ENCODE measurements around the gene CDYL2.
"Not testable (repeated sequence)": the region's sequence is repeated elsewhere in the genome, so short reads cannot be mapped to it uniquely, and the experiment has no call there.

CDYL2 gene

DNA sequence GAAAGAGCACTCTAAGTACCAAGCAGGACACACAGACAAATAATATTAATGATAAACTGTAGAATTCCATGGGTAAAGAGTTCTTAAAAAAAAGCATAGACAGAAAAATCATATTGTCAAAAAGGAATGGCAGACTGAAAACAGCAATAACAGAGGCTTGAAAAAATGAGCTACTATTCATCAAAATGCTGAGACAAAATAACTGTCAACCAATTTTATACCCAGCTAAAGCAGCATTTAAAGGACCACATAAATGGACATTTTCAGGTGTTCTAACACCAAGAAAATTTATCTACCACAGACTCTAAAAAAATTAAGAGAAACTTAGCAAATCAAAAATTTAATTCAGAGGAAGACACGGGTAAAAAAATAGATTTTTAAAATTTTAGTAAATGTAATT, 144.5 kb downstream of the CDYL2 start:
- TF ChIP-seq, protein P1, sequence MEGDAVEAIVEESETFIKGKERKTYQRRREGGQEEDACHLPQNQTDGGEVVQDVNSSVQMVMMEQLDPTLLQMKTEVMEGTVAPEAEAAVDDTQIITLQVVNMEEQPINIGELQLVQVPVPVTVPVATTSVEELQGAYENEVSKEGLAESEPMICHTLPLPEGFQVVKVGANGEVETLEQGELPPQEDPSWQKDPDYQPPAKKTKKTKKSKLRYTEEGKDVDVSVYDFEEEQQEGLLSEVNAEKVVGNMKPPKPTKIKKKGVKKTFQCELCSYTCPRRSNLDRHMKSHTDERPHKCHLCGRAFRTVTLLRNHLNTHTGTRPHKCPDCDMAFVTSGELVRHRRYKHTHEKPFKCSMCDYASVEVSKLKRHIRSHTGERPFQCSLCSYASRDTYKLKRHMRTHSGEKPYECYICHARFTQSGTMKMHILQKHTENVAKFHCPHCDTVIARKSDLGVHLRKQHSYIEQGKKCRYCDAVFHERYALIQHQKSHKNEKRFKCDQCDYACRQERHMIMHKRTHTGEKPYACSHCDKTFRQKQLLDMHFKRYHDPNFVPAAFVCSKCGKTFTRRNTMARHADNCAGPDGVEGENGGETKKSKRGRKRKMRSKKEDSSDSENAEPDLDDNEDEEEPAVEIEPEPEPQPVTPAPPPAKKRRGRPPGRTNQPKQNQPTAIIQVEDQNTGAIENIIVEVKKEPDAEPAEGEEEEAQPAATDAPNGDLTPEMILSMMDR (IDR thresholded peaks at IDR 0.05; ENCODE audit: low read depth, low read length, missing control alignments): no peak
- no peak for DNase-seq
- Histone ChIP-seq H3K27ac (no peak overlapping the region), H3K36me3 (replicated peaks) (no peaks in the 10 kb centered on the region), H3K27me3 (replicated peaks) (no peaks in the 10 kb centered on the region), H3K4me3 (ENCODE audit: low read depth, low read length) (no peak overlapping the region)
- in situ Hi-C loops (cut with HindIII; ENCODE audit: low pct_ligation_motif_present, low sequenced_read_pairs): no loop called here

DNA sequence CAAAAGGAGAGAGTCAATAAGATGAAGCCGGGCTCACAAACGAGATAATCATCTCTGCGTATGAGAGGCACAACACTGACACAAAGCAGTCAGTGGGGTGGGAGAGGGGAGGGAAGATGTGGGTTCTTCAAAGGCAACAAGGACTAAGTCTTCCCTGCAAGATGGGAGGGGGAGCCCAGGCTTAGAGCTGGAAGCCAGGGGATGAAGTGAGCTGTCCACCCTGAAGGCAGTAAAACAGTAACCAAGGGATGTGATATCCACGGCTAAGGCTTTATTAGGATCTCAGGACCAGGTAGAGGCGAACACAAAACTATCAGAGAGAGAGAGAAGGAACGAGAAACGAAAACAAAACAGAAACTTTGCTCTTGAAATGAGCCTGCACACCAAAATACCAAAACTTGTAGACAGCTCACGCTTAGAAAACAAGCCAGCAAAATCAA, 147.7 kb downstream of the CDYL2 start:
- Histone ChIP-seq H3K27me3 (replicated peaks) (no peaks in the 10 kb centered on the region), H3K4me3 (ENCODE audit: low read depth, low read length) (no peak overlapping the region), H3K36me3 (replicated peaks) (no peaks in the 10 kb centered on the region), H3K27ac (no peak overlapping the region)
- TF ChIP-seq, protein P1 (IDR thresholded peaks at IDR 0.05; ENCODE audit: low read depth, low read length, missing control alignments): no peak
- in situ Hi-C loops (cut with HindIII; ENCODE audit: low pct_ligation_motif_present, low sequenced_read_pairs): no loop called here
- no peak for DNase-seq

DNA sequence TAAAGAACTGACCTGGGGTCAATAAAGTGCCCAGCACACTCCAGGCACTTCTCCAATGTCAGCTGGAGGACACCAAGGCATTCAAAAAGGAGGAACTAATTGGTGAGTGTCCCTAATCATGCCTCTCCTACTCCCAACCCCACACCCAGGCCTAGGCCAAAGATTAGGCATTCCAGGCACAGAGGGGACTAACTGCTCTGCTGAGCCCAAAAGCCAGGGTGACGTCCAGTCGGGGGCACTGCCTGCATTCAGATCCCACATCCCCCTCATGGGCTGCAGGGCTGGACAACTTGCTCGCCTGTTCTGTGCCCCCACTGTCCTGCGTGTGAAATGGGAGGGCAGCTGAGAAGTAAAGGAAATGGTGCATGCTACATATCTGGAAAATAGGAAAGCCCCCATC, 148.2 kb downstream of the CDYL2 start:
- H3K36me3 ChIP-seq (replicated peaks): no peaks in the 10 kb centered on the region
- H3K4me3 ChIP-seq (ENCODE audit: low read depth, low read length): no peak overlapping the region
- H3K27me3 ChIP-seq (replicated peaks): no peaks in the 10 kb centered on the region
- in situ Hi-C loops (cut with HindIII; ENCODE audit: low pct_ligation_motif_present, low sequenced_read_pairs): no loop called here
- TF ChIP-seq, protein P1 (IDR thresholded peaks at IDR 0.05; ENCODE audit: low read depth, low read length, missing control alignments): no peak
- no peak overlapping the region for H3K27ac ChIP-seq
- DNase-seq: no peak

DNA sequence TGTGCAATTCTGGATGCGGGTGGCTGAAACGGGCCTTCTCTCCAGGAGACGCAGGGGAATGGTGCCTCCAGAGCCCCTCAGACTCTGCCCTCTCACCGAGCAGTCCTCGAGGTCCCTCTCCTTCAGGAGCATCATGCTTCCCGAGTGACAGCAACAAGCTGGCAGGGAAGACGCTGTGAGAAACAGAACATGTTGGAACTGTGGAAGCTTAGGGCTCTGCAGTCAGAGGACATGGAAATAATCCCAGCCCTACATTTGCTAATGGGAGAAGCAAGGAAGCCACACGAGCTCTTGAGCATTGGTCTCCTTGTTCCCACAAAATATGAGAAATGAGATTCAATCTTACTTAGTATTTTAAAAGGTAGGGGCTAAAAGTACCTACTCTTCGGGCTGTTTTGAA, 148.6 kb downstream of the CDYL2 start:
- H3K27me3 ChIP-seq (replicated peaks): no peaks in the 10 kb centered on the region
- TF ChIP-seq, protein P1 (IDR thresholded peaks at IDR 0.05; ENCODE audit: low read depth, low read length, missing control alignments): no peak
- DNase-seq: no peak
- no peaks in the 10 kb centered on the region for H3K36me3 ChIP-seq (replicated peaks)
- in situ Hi-C loops (cut with HindIII; ENCODE audit: low pct_ligation_motif_present, low sequenced_read_pairs): no loop called here
- no peak overlapping the region for H3K27ac ChIP-seq
- H3K4me3 ChIP-seq (ENCODE audit: low read depth, low read length): no peak overlapping the region

DNA sequence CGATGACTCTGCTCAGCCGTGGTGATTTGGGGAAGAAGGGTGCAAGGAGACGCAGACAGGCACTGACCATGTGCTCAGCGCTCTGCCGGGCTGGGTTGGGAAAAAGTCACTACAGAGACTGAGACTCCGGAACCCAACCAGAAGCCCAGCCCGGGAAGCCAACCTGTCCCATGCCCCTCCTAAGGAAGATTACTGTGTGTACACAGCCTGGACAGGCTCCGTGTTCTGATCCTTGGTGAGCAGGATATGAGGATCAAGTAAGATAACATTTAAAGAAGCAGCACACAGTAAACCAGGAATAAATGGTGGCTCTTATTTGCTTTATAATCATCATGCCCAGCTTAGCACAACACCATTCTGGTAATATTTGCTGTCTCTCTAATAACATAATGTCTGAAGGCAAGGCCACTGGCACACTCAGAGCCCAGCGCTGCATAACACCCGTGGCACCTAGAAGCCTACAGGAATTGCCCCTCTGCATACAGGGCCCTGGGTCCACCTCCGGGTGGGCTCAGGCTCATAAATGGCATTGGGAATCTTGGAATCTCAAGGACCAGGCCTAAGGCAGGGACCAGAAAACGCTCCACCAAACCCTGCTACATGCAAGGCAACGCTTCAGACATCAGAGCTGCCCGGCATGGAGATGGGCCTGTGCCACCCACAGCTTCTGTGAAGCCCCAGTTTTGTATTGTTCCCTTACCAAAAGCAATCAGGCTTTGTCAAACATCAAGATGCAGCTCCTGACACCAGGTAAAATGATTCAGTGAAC, 150.1 kb downstream of the CDYL2 start:
- TF ChIP-seq, protein P1 (IDR thresholded peaks at IDR 0.05; ENCODE audit: low read depth, low read length, missing control alignments): no peak
- Histone ChIP-seq H3K27me3 (replicated peaks) (no peaks in the 10 kb centered on the region), H3K27ac (no peak overlapping the region), H3K36me3 (replicated peaks) (no peaks in the 10 kb centered on the region), H3K4me3 (ENCODE audit: low read depth, low read length) (no peak overlapping the region)
- DNase-seq: no peak
- in situ Hi-C loops (cut with HindIII; ENCODE audit: low pct_ligation_motif_present, low sequenced_read_pairs): no loop called here

DNA sequence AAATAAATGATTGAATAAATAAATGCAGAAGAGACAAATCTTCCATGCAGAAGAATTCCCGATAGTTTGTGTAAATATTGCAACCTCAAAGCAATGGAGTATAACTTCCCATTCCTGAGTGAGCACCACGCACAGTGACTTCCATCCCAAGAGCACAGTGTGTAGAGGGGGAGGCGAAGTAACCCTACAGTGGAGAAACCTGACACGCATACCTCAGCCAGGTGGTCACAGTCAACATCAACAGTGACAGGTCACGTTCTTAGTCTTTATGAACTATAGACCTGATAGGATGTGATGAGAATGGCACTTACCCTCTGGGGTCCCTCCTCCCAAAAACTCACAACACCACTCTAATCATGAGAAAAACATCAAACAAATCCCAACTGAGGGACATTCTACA, 152.0 kb downstream of the CDYL2 start:
- Histone ChIP-seq H3K27ac (no peak overlapping the region), H3K36me3 (replicated peaks) (no peaks in the 10 kb centered on the region), H3K4me3 (ENCODE audit: low read depth, low read length) (no peak overlapping the region), H3K27me3 (replicated peaks) (no peaks in the 10 kb centered on the region)
- TF ChIP-seq, protein P1 (IDR thresholded peaks at IDR 0.05; ENCODE audit: low read depth, low read length, missing control alignments): no peak
- DNase-seq: no peak
- in situ Hi-C loops (cut with HindIII; ENCODE audit: low pct_ligation_motif_present, low sequenced_read_pairs): no loop called here

DNA sequence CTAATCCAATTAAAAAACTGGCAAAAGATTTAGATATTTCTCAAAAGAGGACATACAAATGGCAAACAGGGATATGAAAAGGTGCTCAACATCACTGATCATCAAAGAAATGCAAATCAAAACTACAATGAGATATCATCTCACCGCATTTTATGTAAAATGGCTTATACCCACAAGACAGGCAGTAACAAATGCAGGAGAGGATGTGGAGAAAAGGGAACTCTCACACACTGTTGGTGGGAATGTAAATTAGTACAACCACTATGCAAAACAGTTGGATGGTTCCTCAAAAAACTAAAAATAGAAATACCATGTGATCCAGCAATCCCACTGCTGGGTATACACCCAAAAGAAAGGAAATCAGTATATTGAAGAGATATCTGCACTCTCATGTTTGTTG, 154.1 kb downstream of the CDYL2 start:
- H3K36me3 ChIP-seq (replicated peaks); H3K27ac ChIP-seq; H3K4me3 ChIP-seq (ENCODE audit: low read depth, low read length); in situ Hi-C loops (cut with HindIII; ENCODE audit: low pct_ligation_motif_present, low sequenced_read_pairs); H3K27me3 ChIP-seq (replicated peaks); DNase-seq: not testable (repeated sequence)

Data from brain microvascular endothelial cell (primary cell).